IMR-90 (cell line): ENCODE data around the gene BASP1. TPM values are rescaled to one million over a fixed set of nuclear protein-coding genes. Genes with fewer than 3 reads are reported as not detected.

ENCODE experiments used
- ATAC-seq: fragments of 200-7000 bp; cut with Tn5 transposase; 2 replicates; pipeline ENCODE4 v1.9.1; 2020; ENCODE audit warnings: low read depth, mild to moderate bottlenecking, moderate library complexity
- BruUV-seq: library from RNA; stranded (reverse); fragments of 400-500 nt; replicated peaks from 2 replicates; lab custom pipeline; 2021; lab: Mats Ljungman, UMichigan
- CTCF ChIA-PET: fragments of 300-600 bp; formaldehyde crosslinking; extraction: SDS; loops from one replicate; lab custom pipeline; 2021; ENCODE audit warnings: antibody characterized with exemption; lab: Yijun Ruan, JAX
- POLR2A ChIA-PET: fragments of 300-600 bp; sonication (Branson Sonifier 250); formaldehyde crosslinking; loops from one replicate; lab custom pipeline; 2022; ENCODE audit warnings: antibody characterized with exemption; ENCODE audit not compliant: unreplicated experiment; lab: Charles Lee
- DNase-seq: peaks from one replicate; pipeline ENCODE4 v3.0.0; 2013
- H2AFZ ChIP-seq: replicated peaks from 2 replicates; pipeline ENCODE3; 2013; ENCODE audit warnings: low read length, mild to moderate bottlenecking; ENCODE audit not compliant: poor library complexity
- H2AK5ac ChIP-seq: 2 replicates; pipeline ENCODE4 v1.6.1; 2013; ENCODE audit warnings: low read depth, low read length, inconsistent platforms
- H2AK9ac ChIP-seq: replicated peaks from 2 replicates; pipeline ENCODE3; 2013; ENCODE audit warnings: mild to moderate bottlenecking, low read depth, low read length, moderate library complexity; ENCODE audit not compliant: poor library complexity
- H2BK120ac ChIP-seq: 2 replicates; pipeline ENCODE4 v1.6.1; 2013; ENCODE audit warnings: low read depth, low read length, inconsistent platforms
- H2BK15ac ChIP-seq: 3 replicates; pipeline ENCODE4 v1.6.1; 2013; ENCODE audit warnings: low read depth, low read length, inconsistent platforms
- H2BK20ac ChIP-seq: 2 replicates; pipeline ENCODE4 v1.6.1; 2013; ENCODE audit warnings: low read depth, mild to moderate bottlenecking, inconsistent platforms, low read length, moderate library complexity
- H2BK5ac ChIP-seq: 2 replicates; pipeline ENCODE4 v1.6.1; 2013; ENCODE audit warnings: mild to moderate bottlenecking, low read depth, low read length, inconsistent platforms; ENCODE audit not compliant: poor library complexity, severe bottlenecking
- H3K14ac ChIP-seq: replicated peaks from 2 replicates; pipeline ENCODE4 v1.6.1; 2013; ENCODE audit warnings: low read depth, low read length, inconsistent platforms
- H3K18ac ChIP-seq: 2 replicates; pipeline ENCODE4 v1.6.1; 2013; ENCODE audit warnings: low read depth, low read length, control low read depth
- H3K23ac ChIP-seq: 2 replicates; pipeline ENCODE4 v1.6.1; 2013; ENCODE audit warnings: low read depth, low read length, inconsistent platforms
- H3K27ac ChIP-seq: 2 replicates; pipeline ENCODE4 v1.5.1; 2013; ENCODE audit warnings: mild to moderate bottlenecking, control low read depth, low read length; ENCODE audit not compliant: insufficient read depth
- H3K27me3 ChIP-seq: 2 replicates; pipeline ENCODE4 v1.6.1; 2013; ENCODE audit warnings: low read length; ENCODE audit not compliant: control insufficient read depth, insufficient read depth
- H3K36me3 ChIP-seq: 2 replicates; pipeline ENCODE4 v1.6.1; 2013; ENCODE audit warnings: low read length, mixed read lengths; ENCODE audit not compliant: control insufficient read depth, insufficient read depth
- H3K4ac ChIP-seq: 2 replicates; pipeline ENCODE4 v1.6.1; 2013; ENCODE audit warnings: low read depth, low read length, inconsistent platforms
- H3K4me1 ChIP-seq: 2 replicates; pipeline ENCODE4 v1.6.1; 2013; ENCODE audit warnings: low read length, mixed read lengths; ENCODE audit not compliant: control insufficient read depth, insufficient read depth
- H3K4me2 ChIP-seq: 2 replicates; pipeline ENCODE4 v1.6.1; 2013; ENCODE audit warnings: low read depth, mild to moderate bottlenecking, control low read depth, low read length, moderate library complexity
- H3K4me3 ChIP-seq: 2 replicates; pipeline ENCODE4 v1.5.1; 2013; ENCODE audit warnings: low read depth, mild to moderate bottlenecking, control low read depth, low read length, moderate library complexity; ENCODE audit not compliant: insufficient read depth
- H3K56ac ChIP-seq: 2 replicates; pipeline ENCODE4 v1.6.1; 2013; ENCODE audit warnings: low read length, inconsistent platforms; ENCODE audit not compliant: insufficient read depth; ENCODE audit errors: extremely low read depth
- H3K79me1 ChIP-seq, 2 experiments: 2 replicates each; pipeline ENCODE4 v1.6.1; 2013; ENCODE audit warnings: low read length in 2 of 2, inconsistent platforms in 1 of 2, low read depth in 1 of 2
- H3K9ac ChIP-seq: 2 replicates; pipeline ENCODE4 v1.6.1; 2013; ENCODE audit warnings: low read depth, low read length, control low read depth
- H3K9me1 ChIP-seq: 2 replicates; pipeline ENCODE4 v1.6.1; 2013; ENCODE audit warnings: low read length, inconsistent platforms; ENCODE audit not compliant: insufficient read depth
- H3K9me3 ChIP-seq: 2 replicates; pipeline ENCODE4 v1.6.1; 2013; ENCODE audit warnings: low read length; ENCODE audit not compliant: control insufficient read depth, insufficient read depth
- H4K20me1 ChIP-seq: 2 replicates; pipeline ENCODE4 v1.6.1; 2013; ENCODE audit warnings: low read length, inconsistent platforms; ENCODE audit not compliant: insufficient read depth
- H4K5ac ChIP-seq: 2 replicates; pipeline ENCODE4 v1.6.1; 2013; ENCODE audit warnings: mild to moderate bottlenecking, low read depth, low read length, control low read depth
- H4K8ac ChIP-seq, 2 experiments: 2 replicates each; pipeline ENCODE4 v1.6.1; 2013; ENCODE audit warnings: low read depth in 2 of 2, low read length in 2 of 2, control low read depth in 1 of 2, inconsistent platforms in 1 of 2
- H4K91ac ChIP-seq: 2 replicates; pipeline ENCODE4 v1.6.1; 2013; ENCODE audit warnings: low read depth, low read length, inconsistent platforms; ENCODE audit not compliant: insufficient read depth
- BHLHE40 ChIP-seq: fragments of 150-350 bp; IDR thresholded peaks from 2 replicates; pipeline ENCODE4 v1.6.1; 2016; ENCODE audit warnings: mild to moderate bottlenecking, low read depth, low read length
- CEBPB ChIP-seq: IDR thresholded peaks from 2 replicates; pipeline ENCODE4 v1.6.1; 2012; ENCODE audit warnings: low read depth, low read length, improper control_type of control experiment
- ELK1 ChIP-seq: fragments of 150-350 bp; IDR thresholded peaks from 2 replicates; pipeline ENCODE4 v1.6.1; 2016; ENCODE audit warnings: low read depth, mild to moderate bottlenecking, low read length, moderate library complexity, borderline replicate concordance
- FOS ChIP-seq: fragments of 150-350 bp; IDR thresholded peaks from 2 replicates; pipeline ENCODE4 v1.6.1; 2016; ENCODE audit warnings: low read depth, low read length
- MAFK ChIP-seq: IDR thresholded peaks from 2 replicates; pipeline ENCODE4 v1.6.1; 2012; ENCODE audit warnings: low read depth, low read length, improper control_type of control experiment
- MAZ ChIP-seq: IDR thresholded peaks from 2 replicates; pipeline ENCODE4 v1.6.1; 2012; ENCODE audit warnings: low read depth, mild to moderate bottlenecking, low read length, improper control_type of control experiment, moderate library complexity, borderline replicate concordance
- MXI1 ChIP-seq: IDR thresholded peaks from 2 replicates; pipeline ENCODE4 v1.6.1; 2012; ENCODE audit warnings: low read depth, mild to moderate bottlenecking, low read length, moderate library complexity, borderline replicate concordance
- NFE2L2 ChIP-seq: fragments of 150-350 bp; IDR thresholded peaks from 2 replicates; pipeline ENCODE4 v1.6.1; 2016; ENCODE audit warnings: low read depth, mild to moderate bottlenecking, low read length
- POLR2A ChIP-seq: IDR thresholded peaks from 2 replicates; pipeline ENCODE4 v1.6.1; 2012; ENCODE audit warnings: mild to moderate bottlenecking, low read depth, low read length
- RAD21 ChIP-seq: IDR thresholded peaks from 2 replicates; pipeline ENCODE4 v1.6.1; 2012; ENCODE audit warnings: low read length, improper control_type of control experiment
- RCOR1 ChIP-seq: IDR thresholded peaks from 2 replicates; pipeline ENCODE4 v1.6.1; 2012; ENCODE audit warnings: mild to moderate bottlenecking, low read length, improper control_type of control experiment; ENCODE audit not compliant: insufficient replicate concordance
- RFX5 ChIP-seq: IDR thresholded peaks from 2 replicates; pipeline ENCODE4 v1.8.0; 2012; ENCODE audit warnings: low read depth, mild to moderate bottlenecking, low read length, moderate library complexity
- SMC3 ChIP-seq: fragments of 150-350 bp; IDR thresholded peaks from 2 replicates; pipeline ENCODE4 v1.6.1; 2016; ENCODE audit warnings: low read depth, mild to moderate bottlenecking, antibody characterized with exemption, low read length, moderate library complexity
- USF2 ChIP-seq: fragments of 150-350 bp; IDR thresholded peaks from 2 replicates; pipeline ENCODE4 v1.6.1; 2017; ENCODE audit warnings: mild to moderate bottlenecking, antibody characterized with exemption, low read length, low read depth
- WGBS, 2 experiments: methylation state at CpG; one replicate each; pipeline versions ENCODE4 v1.1.5 to v1.1.7; 2013; ENCODE audit warnings: missing lambda C conversion rate in 2 of 2; ENCODE audit not compliant: insufficient read length in 1 of 2; ENCODE audit errors: extremely low coverage in 2 of 2; 5-methylcytosine and 5-hydroxymethylcytosine counted together
- dilution Hi-C: fragments of 300-500 bp; cut with HindIII; formaldehyde crosslinking; loops from one replicate; pipeline ENCODE4 v1.14.3; 2018; ENCODE audit warnings: low sequenced_read_pairs; ENCODE audit not compliant: unreplicated experiment
- in situ Hi-C: fragments of 300-500 bp; cut with MboI; formaldehyde crosslinking; loops from 3 replicates; pipeline ENCODE4 v1.14.3; 2019; ENCODE audit warnings: low sequenced_read_pairs, inconsistent platforms, mixed read lengths
- intact Hi-C: fragments of 100-400 bp; cut with micrococcal nuclease; formaldehyde crosslinking; loops from 2 replicates; pipeline ENCODE4 v1.10.0; 2022
- polyA plus RNA-seq, 3 experiments: library from polyadenylated mRNA; depleted of rRNA; stranded (reverse); fragments of >200 nt; gene quantifications; 2 replicates each; pipeline ENCODE4 v1.2.3, GENCODE V29; 2012; ENCODE audit warnings: low replicate concordance in 1 of 3
- total RNA-seq: library from RNA; depleted of rRNA; stranded (reverse); fragments of >200 nt; gene quantifications from 2 replicates; pipeline ENCODE4 v1.2.3, GENCODE V29; 2012

BASP1 gene
- total and polyA plus RNA-seq, 2 of the 4 experiments (the other 2 are of a cell fraction) = 39.6 to 103 TPM

GRCh38 chr5:17218353-17219005, 1.0 kb downstream of the BASP1 start:
- ATAC-seq (peak; percentile 12), DNase-seq (peak; percentile 67)
- intact Hi-C loops = loop anchor here (2.0 to 10.0 kb wide), 7 partner anchors 40 to 826 kb away; no protein-coding TSS in a partner anchor
- Histone ChIP-seq H2BK120ac (peak overlapping the region; percentile 86), H3K27me3 (no peaks in the 10 kb centered on the region; the same call in 1 of the 2 replicates), H3K14ac (peak overlapping the region; percentile 94), H2BK5ac (peak overlapping the region; percentile 51), H2BK20ac (0 out of 2 replicates have a peak overlapping the region, but pooled peaks have one; percentile 21), H2AK5ac (peak overlapping the region; percentile 94), H3K36me3 (peaks cover 8% of the 10 kb centered on the region), H4K20me1 (peaks cover 48% of the 10 kb centered on the region), H2AFZ (peak overlapping the region; percentile 85), H3K79me1 (peaks cover 0 to 34% of the 10 kb centered on the region in 2 experiments; a peak in 3 of 4 replicates), H3K9me1 (peaks cover 10% of the 10 kb centered on the region), H3K27ac (peak overlapping the region; percentile 93), H2AK9ac (peak overlapping the region; percentile 88), H3K4me1 (peaks cover 11% of the 10 kb centered on the region), H4K8ac (peak overlapping the region; percentile 76 to 80), H2BK15ac (peak overlapping the region; percentile 76; the same call in 1 of the 3 replicates), H3K4me3 (peak overlapping the region; percentile 75), H3K9ac (peak overlapping the region; percentile 96), H4K91ac (peak overlapping the region; percentile 97), H3K56ac (peak overlapping the region; percentile 90), H3K4ac (peak overlapping the region; percentile 89), H3K9me3 (no peaks in the 10 kb centered on the region), H4K5ac (peak overlapping the region; percentile 47), H3K4me2 (peak overlapping the region; percentile 99), H3K23ac (peak overlapping the region; percentile 95), H3K18ac (peak overlapping the region; percentile 82)
- dilution Hi-C loops = no loop called here
- CTCF ChIA-PET = no interaction called here
- no TSS peak for BruUV-seq
- 0% methylated on average over 18 of the region's 45 CpGs; no CpG with 5 or more reads in 1 of the 2 experiments for WGBS, 2 experiments
- POLR2A ChIA-PET = interaction anchor here (0.6 kb wide), 1 partner anchor 138 kb away, joined by 5 read pairs; no protein-coding TSS in a partner anchor
- in situ Hi-C loops = loop anchor here (5.0 to 10.0 kb wide), 2 partner anchors 896 to 1064 kb away; no protein-coding TSS in a partner anchor
- TF ChIP-seq CEBPB (peak; percentile 53), BHLHE40 (no peak), POLR2A (no peak; the same call in 1 of the 2 replicates), ELK1 (no peak), USF2 (no peak), FOS (no peak), NFE2L2 (no peak), RAD21 (no peak), MAZ (0 out of 2 replicates have a peak, but pooled peaks have one; percentile 34), SMC3 (0 out of 2 replicates have a peak, but pooled peaks have one; percentile 7), RCOR1 (no peak), MAFK (no peak), MXI1 (no peak), RFX5 (no peak)
